ENCODE results near the gene ATP5F1D.

DNA sequence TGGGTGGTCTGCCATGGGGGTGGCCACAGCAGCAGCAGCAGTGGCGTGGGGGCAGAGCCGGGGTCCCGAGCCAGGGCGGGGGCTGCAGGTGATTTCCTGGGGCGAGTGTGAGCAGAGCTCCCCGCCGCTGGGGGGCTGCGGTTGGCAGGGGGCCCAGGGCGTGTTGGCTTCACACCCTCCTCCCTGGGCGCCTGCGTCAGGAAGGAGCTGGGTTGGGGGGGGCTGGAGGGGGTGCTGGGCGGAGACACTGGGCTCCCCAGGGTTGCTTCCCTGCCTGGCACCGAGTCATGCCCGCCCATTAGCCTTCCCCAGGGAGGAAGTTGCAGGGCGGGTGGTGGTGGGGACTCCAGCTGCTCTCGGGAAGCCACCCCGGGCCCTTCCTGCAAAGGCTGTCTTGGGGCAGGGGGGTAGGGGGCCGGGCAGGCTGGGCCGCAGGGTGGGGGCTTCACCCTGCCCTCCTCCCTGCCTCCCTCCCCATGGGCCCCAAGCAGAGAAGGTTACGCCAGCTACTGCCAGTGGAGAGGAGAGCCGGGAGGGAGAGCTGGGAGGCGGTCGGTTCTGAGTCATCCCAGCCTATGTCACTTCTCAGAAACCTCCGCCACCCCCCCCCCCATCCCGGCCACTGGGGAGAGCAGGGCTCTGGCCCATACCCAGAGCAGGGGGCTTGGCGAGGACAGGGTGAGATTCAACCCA is 11.4 kb downstream of the ATP5F1D start:
- TF ChIP-seq, protein P1, sequence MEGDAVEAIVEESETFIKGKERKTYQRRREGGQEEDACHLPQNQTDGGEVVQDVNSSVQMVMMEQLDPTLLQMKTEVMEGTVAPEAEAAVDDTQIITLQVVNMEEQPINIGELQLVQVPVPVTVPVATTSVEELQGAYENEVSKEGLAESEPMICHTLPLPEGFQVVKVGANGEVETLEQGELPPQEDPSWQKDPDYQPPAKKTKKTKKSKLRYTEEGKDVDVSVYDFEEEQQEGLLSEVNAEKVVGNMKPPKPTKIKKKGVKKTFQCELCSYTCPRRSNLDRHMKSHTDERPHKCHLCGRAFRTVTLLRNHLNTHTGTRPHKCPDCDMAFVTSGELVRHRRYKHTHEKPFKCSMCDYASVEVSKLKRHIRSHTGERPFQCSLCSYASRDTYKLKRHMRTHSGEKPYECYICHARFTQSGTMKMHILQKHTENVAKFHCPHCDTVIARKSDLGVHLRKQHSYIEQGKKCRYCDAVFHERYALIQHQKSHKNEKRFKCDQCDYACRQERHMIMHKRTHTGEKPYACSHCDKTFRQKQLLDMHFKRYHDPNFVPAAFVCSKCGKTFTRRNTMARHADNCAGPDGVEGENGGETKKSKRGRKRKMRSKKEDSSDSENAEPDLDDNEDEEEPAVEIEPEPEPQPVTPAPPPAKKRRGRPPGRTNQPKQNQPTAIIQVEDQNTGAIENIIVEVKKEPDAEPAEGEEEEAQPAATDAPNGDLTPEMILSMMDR (conservative IDR thresholded peaks at IDR 0.05; ENCODE audit: low read depth, low read length), result no peak
- TF ChIP-seq EZH2 (IDR thresholded peaks at IDR 0.05; ENCODE audit: low read length, unreplicated experiment) (no peak), EZH2phosphoT487 (IDR thresholded peaks at IDR 0.05; ENCODE audit: borderline replicate concordance, low read length) (no peak)

Measured in PC-3 (cell line).